Airway epithelial cell (primary cell): ENCODE measurements around the gene GGT1. TPM values are rescaled to one million over a fixed set of nuclear protein-coding genes. Genes with fewer than 3 reads are reported as not detected.

Experiments used
- total RNA-seq: library from RNA; depleted of rRNA; stranded (reverse); fragments of >200 nt; gene quantifications from 2 replicates; pipeline ENCODE4 v1.2.3, GENCODE V29; 2015

The GGT1 gene
- total RNA-seq: 0.56 and 1.9 TPM in 2 replicates

GRCh38 chr22:24602847-24603769, at the start of gene GGT1:
GGT1 (plus strand) TSS chr22:24603193; CDS start chr22:24611082, 7,889 bp downstream.

GRCh38 chr22:24554313-24555164, 48.5 kb upstream of the GGT1 start, which contains the start of gene GUCD1:
GUCD1 (minus strand) TSS chr22:24555138; CDS start chr22:24554991, 147 bp downstream.

GRCh38 chr22:24555165-24556039, 47.6 kb upstream of the GGT1 start, which contains the start of gene SNRPD3:
SNRPD3 (plus strand) TSS chr22:24555999; CDS start chr22:24557675, 1,676 bp downstream.

GRCh38 chr22:24592851-24593558, 10.0 kb upstream of the GGT1 start, which contains the start of gene LRRC75B:
LRRC75B (minus strand) TSS chr22:24593073; CDS start chr22:24593039, 34 bp downstream.

Other genes starting within 250 kb of the GGT1 start
- gene ADORA2A, start 175.6 kb upstream of the GGT1 start, total RNA-seq: 0.14 TPM in 1 of 2 replicates, not detected in the other
- gene UPB1, start 107.9 kb upstream of the GGT1 start, total RNA-seq: not detected in 2 replicates
- gene GUCD1, start 48.1 kb upstream of the GGT1 start, total RNA-seq: 68.1 and 71.0 TPM in 2 replicates
- 183 and 241 TPM in 2 replicates for gene SNRPD3, start 47.2 kb upstream of the GGT1 start, total RNA-seq
- gene LRRC75B, start 10.1 kb upstream of the GGT1 start, total RNA-seq: 6.8 and 8.3 TPM in 2 replicates
- not detected in 2 replicates for gene PIWIL3, start 171.5 kb downstream of the GGT1 start, total RNA-seq
- not detected in 2 replicates for gene SGSM1, start 203.0 kb downstream of the GGT1 start, total RNA-seq